ENCODE data around the gene ARL13B. TPM values are rescaled to one million over a fixed set of nuclear protein-coding genes. Genes with fewer than 3 reads are reported as not detected.

The ARL13B gene
- total and polyA plus RNA-seq, 2 of the 13 experiments (the other 11 are each of a cell fraction or from before 2014, with no cell fraction given) = 2.2 to 9.6 TPM

DNA sequence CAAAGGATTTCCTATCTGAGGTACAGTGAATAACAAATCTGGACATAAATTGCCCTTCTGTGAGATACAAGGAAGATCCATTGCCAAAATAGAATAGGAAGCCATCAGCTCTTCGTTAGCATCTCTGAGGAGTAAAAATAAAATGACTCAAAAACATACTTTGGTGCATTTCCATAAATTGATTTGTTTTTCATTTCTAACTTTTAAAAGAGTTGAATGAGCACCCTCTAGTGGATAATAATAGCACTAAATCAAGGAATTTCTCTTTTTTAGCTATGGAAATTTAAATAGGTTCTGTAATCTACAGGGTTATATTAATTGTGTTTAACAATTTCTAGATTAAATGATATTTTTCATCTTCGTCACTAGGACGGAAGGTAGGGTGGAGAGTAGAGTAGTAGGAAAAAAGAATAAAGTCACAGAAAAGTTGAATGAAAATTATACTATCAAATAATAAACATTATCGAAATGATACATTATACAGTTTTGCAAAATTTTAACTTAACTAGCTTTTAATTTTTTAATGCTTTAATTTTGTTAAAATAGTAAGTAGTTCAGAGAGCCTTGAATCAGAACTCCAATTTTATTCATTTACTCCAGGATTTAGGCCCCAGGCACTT is 89.3 kb downstream of the ARL13B start:
- no TSS peak for BruUV-seq (replicated peaks)
- Histone ChIP-seq H3K27ac (ENCODE audit: extremely low read length, insufficient read depth, low read length) (no peak overlapping the region), H2AFZ (ENCODE audit: low read length) (no peak overlapping the region), H4K20me1 (ENCODE audit: insufficient read depth, low read length) (no peaks in the 10 kb centered on the region), H3K79me2 (ENCODE audit: insufficient read depth, low read length) (peaks cover 4% of the 10 kb centered on the region), H3K9ac (ENCODE audit: insufficient read depth, low read depth, low read length) (no peak overlapping the region), H3K4me3 (replicated peaks in 1 of 3; ENCODE audit: insufficient read depth in 1 of 3, low read depth in 2 of 3, low read length in 3 of 3) (no peak overlapping the region), H3K4me2 (ENCODE audit: low read depth, low read length) (no peak overlapping the region), H3K27me3 (ENCODE audit: control insufficient read depth in 1 of 2, insufficient read depth in 2 of 2, low read length in 2 of 2) (no peaks in the 10 kb centered on the region), H3K4me1 (ENCODE audit: insufficient read depth, low read length) (peaks cover 9% of the 10 kb centered on the region), H3K36me3 (replicated peaks in 1 of 2; ENCODE audit: control insufficient read depth in 1 of 2, insufficient read depth in 2 of 2, low read length in 2 of 2) (peaks cover 0 to 12% of the 10 kb centered on the region in 2 experiments; a peak in 2 of 5 replicates), H3K9me3 (ENCODE audit: low read length) (peaks cover 10% of the 10 kb centered on the region; the same call in 1 of the 2 replicates)
- DNase-seq (ENCODE audit: low spot score) (peak; percentile 3), ATAC-seq (no peak), FAIRE-seq (no peak)
- intact Hi-C loops (cut with micrococcal nuclease; ENCODE audit: unreplicated experiment) (loop anchor here (1.0 to 10.0 kb wide), 2 partner anchors 65 to 165 kb away; no protein-coding TSS in a partner anchor), in situ Hi-C loops (cut with HindIII; ENCODE audit: extremely low pct_ligation_motif_present, low pct_unique_long_range_greater_than_20kb) (loop anchor here (10.0 kb wide), 1 partner anchor 65 kb away; no protein-coding TSS in a partner anchor)
- POLR2A ChIA-PET = interaction anchor here (0.9 kb wide), 1 partner anchor 33 kb away, joined by 6 read pairs; no protein-coding TSS in a partner anchor
- WGBS (ENCODE audit: low lambda C conversion rate) = 44% methylated on average over 4 of the region's 4 CpGs
- TF ChIP-seq, protein P1, sequence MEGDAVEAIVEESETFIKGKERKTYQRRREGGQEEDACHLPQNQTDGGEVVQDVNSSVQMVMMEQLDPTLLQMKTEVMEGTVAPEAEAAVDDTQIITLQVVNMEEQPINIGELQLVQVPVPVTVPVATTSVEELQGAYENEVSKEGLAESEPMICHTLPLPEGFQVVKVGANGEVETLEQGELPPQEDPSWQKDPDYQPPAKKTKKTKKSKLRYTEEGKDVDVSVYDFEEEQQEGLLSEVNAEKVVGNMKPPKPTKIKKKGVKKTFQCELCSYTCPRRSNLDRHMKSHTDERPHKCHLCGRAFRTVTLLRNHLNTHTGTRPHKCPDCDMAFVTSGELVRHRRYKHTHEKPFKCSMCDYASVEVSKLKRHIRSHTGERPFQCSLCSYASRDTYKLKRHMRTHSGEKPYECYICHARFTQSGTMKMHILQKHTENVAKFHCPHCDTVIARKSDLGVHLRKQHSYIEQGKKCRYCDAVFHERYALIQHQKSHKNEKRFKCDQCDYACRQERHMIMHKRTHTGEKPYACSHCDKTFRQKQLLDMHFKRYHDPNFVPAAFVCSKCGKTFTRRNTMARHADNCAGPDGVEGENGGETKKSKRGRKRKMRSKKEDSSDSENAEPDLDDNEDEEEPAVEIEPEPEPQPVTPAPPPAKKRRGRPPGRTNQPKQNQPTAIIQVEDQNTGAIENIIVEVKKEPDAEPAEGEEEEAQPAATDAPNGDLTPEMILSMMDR (CRISPR knock-in tag; IDR thresholded peaks at IDR 0.05) = peak; percentile 39
- TF ChIP-seq, protein P2, sequence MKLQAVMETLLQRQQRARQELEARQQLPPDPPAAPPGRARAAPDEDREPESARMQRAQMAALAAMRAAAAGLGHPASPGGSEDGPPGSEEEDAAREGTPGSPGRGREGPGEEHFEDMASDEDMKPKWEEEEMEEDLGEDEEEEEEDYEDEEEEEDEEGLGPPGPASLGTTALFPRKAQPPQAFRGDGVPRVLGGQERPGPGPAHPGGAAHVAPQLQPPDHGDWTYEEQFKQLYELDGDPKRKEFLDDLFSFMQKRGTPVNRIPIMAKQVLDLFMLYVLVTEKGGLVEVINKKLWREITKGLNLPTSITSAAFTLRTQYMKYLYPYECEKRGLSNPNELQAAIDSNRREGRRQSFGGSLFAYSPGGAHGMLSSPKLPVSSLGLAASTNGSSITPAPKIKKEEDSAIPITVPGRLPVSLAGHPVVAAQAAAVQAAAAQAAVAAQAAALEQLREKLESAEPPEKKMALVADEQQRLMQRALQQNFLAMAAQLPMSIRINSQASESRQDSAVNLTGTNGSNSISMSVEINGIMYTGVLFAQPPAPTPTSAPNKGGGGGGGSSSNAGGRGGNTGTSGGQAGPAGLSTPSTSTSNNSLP (IDR thresholded peaks at IDR 0.05; ENCODE audit: low read depth, low read length) = peak; percentile 77; the same call in 1 of the 2 replicates
- TF ChIP-seq ESRRA (CRISPR knock-in tag; IDR thresholded peaks at IDR 0.05; ENCODE audit: low read depth) (no peak), STAG1 (CRISPR knock-in tag; IDR thresholded peaks at IDR 0.05) (peak; percentile 43)
- CTCF ChIA-PET (ENCODE audit: low intra/inter-chr PET ratio, low total read pairs) = interaction anchor here (1.8 to 4.2 kb wide), 2 partner anchors 33 to 65 kb away, joined by 4 to 25 read pairs; no protein-coding TSS in a partner anchor
